Epithelial cell of proximal tubule (primary cell): Measurements from ENCODE around the gene MSANTD1. TPM values are rescaled to one million over a fixed set of nuclear protein-coding genes. Genes with fewer than 3 reads are reported as not detected.

Source experiments
- DNase-seq: peaks from one replicate; pipeline ENCODE4 v3.0.0-alpha.2; 2011; ENCODE audit warnings: low read depth
- H3K4me3 ChIP-seq: 2 replicates; pipeline ENCODE4 v1.5.1; 2011; ENCODE audit warnings: low read depth, mild to moderate bottlenecking, low read length
- CTCF ChIP-seq: conservative IDR thresholded peaks from 2 replicates; pipeline ENCODE4 v1.5.1; 2012; ENCODE audit warnings: low read depth, mild to moderate bottlenecking, low read length
- total RNA-seq: library from RNA; depleted of rRNA; stranded (reverse); fragments of >200 nt; gene quantifications from 2 replicates; pipeline ENCODE4 v1.2.3, GENCODE V29; 2015

The MSANTD1 gene
- total RNA-seq, 1 donor from 2014 or later: not detected

DNA sequence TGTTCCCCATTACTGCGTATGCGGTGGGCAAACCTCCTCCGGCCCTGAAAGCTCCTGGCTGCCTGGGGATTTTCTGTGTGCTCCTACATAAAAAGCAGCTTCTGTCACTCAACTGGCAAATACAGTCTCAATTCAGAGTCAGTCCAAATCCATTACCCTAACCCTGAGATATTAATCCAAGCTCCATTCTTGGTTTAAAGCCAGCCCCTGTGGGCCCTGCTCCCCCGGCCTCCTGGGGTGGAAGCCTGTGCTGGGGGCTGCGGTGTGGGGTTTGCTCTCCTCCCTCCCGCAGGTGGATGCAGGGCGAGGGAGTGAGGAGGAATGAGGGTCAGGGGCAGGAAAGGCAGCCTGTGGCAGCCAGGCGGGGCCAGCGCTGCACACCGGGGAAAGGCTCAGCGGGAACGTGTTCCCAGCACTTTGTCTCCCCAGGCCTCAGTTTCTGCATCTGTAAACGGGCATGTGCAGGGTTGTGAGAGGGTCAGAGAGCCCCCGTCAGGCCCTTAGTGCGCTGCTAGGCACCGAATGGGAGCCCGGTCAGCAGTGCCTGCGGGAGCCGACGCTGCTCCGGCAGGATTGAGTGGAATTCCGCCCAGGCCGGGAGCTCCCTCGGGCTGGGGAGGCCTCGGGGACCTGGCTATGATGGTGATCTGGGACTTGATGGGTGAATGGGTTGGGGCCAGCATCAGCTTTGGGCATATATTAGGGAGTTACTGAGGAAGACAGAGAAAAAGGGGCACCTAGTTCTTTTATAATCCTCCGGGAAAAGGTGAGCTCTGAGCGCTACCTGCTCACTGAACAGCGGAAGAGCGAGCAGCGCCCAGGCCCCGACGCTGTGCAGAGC lies 37.6 kb downstream of the MSANTD1 start:
- no peak overlapping the region for H3K4me3 ChIP-seq
- DNase-seq: no peak

DNA sequence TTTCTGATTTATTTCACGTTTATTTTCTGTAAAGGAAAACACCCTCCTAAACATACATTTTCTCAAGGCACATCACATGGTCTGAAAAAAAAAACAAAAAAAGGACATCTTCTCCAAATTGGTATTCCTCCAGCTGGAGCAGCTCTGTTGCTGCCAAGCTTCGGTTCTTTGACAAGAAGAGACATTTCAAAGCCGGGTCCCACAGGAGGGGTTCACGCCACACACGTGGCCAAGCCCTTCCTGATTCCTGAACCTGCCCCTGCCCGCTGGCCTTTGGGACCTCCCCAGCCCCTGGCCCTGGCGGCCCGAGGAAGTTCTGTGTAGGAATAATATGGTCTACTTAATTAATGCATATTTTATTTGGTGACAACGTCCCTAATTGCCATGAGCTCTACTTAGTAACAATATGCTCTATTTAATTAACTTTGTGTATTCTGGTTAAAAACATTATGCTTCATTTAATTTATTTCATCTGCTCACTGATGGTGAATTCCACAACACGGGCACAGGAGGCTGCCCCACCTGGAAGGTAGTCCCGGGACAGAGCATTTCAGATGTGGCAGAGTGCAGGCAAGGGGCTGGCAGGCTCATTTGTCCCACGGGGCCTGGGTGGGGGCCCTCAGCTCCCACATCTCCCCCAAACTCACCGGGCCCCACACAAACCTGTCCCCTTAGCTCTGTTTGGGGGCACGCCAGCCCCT lies 38.5 kb downstream of the MSANTD1 start:
- no peak overlapping the region for H3K4me3 ChIP-seq

More for the DNA sequence above, 37.6 kb downstream of the MSANTD1 start:
- TF ChIP-seq CTCF: no peak

DNA sequence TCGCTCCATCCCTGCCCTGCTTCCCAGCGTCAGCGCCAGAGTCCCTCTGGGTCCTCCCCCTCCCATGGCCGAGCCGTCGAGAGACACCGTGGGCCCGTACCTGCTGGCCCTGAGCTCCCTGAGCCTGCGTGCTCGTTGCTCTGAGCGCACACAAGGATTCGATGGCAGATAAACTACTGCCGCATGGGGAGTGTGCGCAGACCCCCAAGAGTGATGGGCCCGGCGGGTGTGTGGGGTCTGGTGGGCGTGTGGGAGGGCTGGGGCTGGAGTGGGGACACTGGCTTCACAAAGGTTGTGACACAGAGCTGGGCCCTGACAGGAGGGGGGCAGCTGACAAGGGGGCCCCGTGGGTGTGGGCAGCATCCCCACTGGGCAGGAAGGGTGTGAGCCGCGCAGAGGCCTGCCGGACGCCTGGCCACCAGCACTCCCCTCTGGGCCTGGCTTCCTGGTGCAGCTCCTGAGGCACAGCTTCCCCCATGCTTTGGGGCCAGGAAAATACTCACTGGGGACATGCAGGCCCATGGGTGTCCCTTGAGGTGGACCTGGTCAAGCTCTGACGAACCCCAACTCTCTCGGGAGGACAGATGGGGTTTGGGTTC lies 39.1 kb downstream of the MSANTD1 start:
- no peak for DNase-seq
- TF ChIP-seq CTCF: no peak
- H3K4me3 ChIP-seq: no peak overlapping the region

More for the DNA sequence above, 38.5 kb downstream of the MSANTD1 start:
- no peak for DNase-seq
- TF ChIP-seq CTCF: no peak

GRCh38 chr4:3288571-3289094 lies 39.7 kb downstream of the MSANTD1 start:
- no peak for TF ChIP-seq CTCF
- no peak overlapping the region for H3K4me3 ChIP-seq
- DNase-seq: no peak

DNA sequence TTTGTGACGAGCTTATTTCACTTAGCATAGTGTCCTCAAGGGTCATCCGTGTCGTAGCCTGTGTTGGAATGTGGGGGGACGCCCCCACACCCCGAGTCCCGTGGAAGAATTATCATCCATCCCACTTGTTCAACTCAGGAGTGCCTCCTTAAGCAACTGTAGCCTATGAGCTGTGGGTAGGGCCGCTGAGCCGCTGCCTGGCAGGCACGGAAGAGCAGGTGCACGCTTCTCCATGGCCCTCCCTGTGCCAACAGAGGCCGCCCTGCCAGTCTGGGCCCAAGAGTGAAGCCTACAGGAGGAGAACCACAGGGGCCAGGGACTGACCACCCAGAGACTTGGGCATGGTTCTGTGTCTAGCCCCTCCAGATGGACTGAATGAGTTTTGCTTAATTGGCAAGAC lies 41.5 kb downstream of the MSANTD1 start:
- DNase-seq: no peak
- no peak overlapping the region for H3K4me3 ChIP-seq
- no peak for TF ChIP-seq CTCF

DNA sequence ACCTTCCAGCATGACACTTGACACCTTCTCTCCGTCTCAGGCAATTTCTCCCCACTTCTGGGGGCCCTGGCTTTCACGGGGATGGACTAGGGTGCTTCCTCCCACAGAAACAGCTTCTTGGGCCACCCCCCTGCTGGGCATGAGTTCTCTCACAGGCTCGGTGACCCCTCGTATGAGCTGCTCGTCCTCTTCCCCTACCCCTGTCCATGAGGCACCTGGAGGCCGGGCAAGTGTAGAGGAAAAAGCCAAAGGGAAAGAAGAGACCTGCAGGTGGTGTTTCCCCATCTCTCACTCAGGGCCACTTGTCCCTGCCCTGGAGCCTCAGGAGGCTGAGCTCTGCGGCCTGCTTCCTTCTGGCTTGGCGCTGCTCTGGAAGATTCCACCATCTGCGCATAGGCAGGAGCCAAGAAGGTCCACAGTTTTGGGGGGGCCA lies 41.9 kb downstream of the MSANTD1 start:
- H3K4me3 ChIP-seq: no peak overlapping the region
- TF ChIP-seq CTCF: no peak
- no peak for DNase-seq
